SU-DHL-6 (cell line): ENCODE data around the gene TMEM87B.

ENCODE experiments used
- H2AFZ ChIP-seq: fragments of 200-600 bp; sonication (generic); 2 replicates; pipeline ENCODE4 v1.6.1; 2014; ENCODE audit warnings: low read depth, mild to moderate bottlenecking, moderate library complexity, mixed read lengths, antibody characterized with exemption, low read length; ENCODE audit not compliant: severe bottlenecking
- H3F3A ChIP-seq: fragments of 200-600 bp; shearing (Covaris generic); 2 replicates; pipeline ENCODE4 v1.6.0; 2016; ENCODE audit warnings: antibody characterized with exemption, mild to moderate bottlenecking; ENCODE audit not compliant: insufficient read depth
- H3K27ac ChIP-seq: fragments of 200-600 bp; sonication (generic); 2 replicates; pipeline ENCODE4 v1.5.1; 2016; ENCODE audit warnings: low read depth, mild to moderate bottlenecking, low read length, moderate library complexity, mixed read lengths
- H3K27me3 ChIP-seq: fragments of 200-600 bp; sonication (generic), shearing (Covaris generic); 2 replicates; pipeline ENCODE4 v1.6.0; 2014; ENCODE audit warnings: mild to moderate bottlenecking, low read length
- H3K36me3 ChIP-seq: fragments of 200-600 bp; sonication (generic); 2 replicates; pipeline ENCODE4 v1.6.1; 2014; ENCODE audit warnings: mild to moderate bottlenecking, low read length, mixed read lengths
- H3K4me2 ChIP-seq: fragments of 300-600, 200-600 bp; shearing (Covaris generic), sonication (generic); 2 replicates; pipeline ENCODE4 v1.6.0; 2014; ENCODE audit warnings: low read length, low read depth, mild to moderate bottlenecking; ENCODE audit not compliant: poor library complexity, severe bottlenecking
- H3K4me3 ChIP-seq: fragments of 200-600 bp; sonication (generic); 2 replicates; pipeline ENCODE4 v1.5.1; 2014; ENCODE audit warnings: antibody characterized with exemption, low read length, mild to moderate bottlenecking, mixed read lengths; ENCODE audit not compliant: insufficient read depth, poor library complexity, severe bottlenecking
- H3K79me2 ChIP-seq: fragments of 200-600 bp; sonication (generic); 2 replicates; pipeline ENCODE4 v1.6.1; 2014; ENCODE audit warnings: mild to moderate bottlenecking, low read length, moderate library complexity; ENCODE audit not compliant: insufficient read depth
- H3K9ac ChIP-seq: fragments of 200-600 bp; sonication (generic); 2 replicates; pipeline ENCODE4 v1.7.0; 2014; ENCODE audit warnings: mild to moderate bottlenecking, low read length
- H3K9me2 ChIP-seq: fragments of 200-600 bp; sonication (generic); replicated peaks from 2 replicates; pipeline ENCODE4 v1.6.1; 2014; ENCODE audit warnings: low read length; ENCODE audit not compliant: insufficient read depth
- H3K9me3 ChIP-seq: fragments of 200-600 bp; sonication (generic); 2 replicates; pipeline ENCODE4 v1.6.1; 2014; ENCODE audit warnings: low read length, mixed read lengths; ENCODE audit not compliant: insufficient read depth
- H4K20me1 ChIP-seq: fragments of 200-600 bp; sonication (generic); 2 replicates; pipeline ENCODE4 v1.6.1; 2014; ENCODE audit warnings: low read depth, mild to moderate bottlenecking, antibody characterized with exemption, low read length, moderate library complexity, mixed read lengths
- CTCF ChIP-seq: fragments of 200-600 bp; sonication (generic); IDR thresholded peaks from one replicate; pipeline ENCODE4 v1.5.1; 2017; ENCODE audit warnings: antibody characterized with exemption, mild to moderate bottlenecking, low read length, moderate library complexity; ENCODE audit not compliant: insufficient read depth, poor library complexity, severe bottlenecking
- EZH2phosphoT487 ChIP-seq: fragments of 200-600 bp; sonication (generic), shearing (Covaris generic); conservative IDR thresholded peaks from 2 replicates; pipeline ENCODE4 v1.6.1; 2018; ENCODE audit warnings: mild to moderate bottlenecking, antibody characterized with exemption, low read length, moderate library complexity, mixed read lengths

The TMEM87B gene

GRCh38 chr2:112032224-112032586 is 22.9 kb upstream of the TMEM87B start:
- Histone ChIP-seq H3F3A (no peaks in the 10 kb centered on the region), H3K27ac (no peak overlapping the region), H3K36me3 (no peaks in the 10 kb centered on the region), H3K9me3 (no peaks in the 10 kb centered on the region), H3K79me2 (no peaks in the 10 kb centered on the region), H2AFZ (no peak overlapping the region), H3K4me3 (no peak overlapping the region), H3K9me2 (no peaks in the 10 kb centered on the region), H4K20me1 (no peaks in the 10 kb centered on the region), H3K27me3 (no peaks in the 10 kb centered on the region), H3K9ac (no peak overlapping the region), H3K4me2 (no peak overlapping the region)
- TF ChIP-seq EZH2phosphoT487 = no peak
- no peak for TF ChIP-seq CTCF

DNA sequence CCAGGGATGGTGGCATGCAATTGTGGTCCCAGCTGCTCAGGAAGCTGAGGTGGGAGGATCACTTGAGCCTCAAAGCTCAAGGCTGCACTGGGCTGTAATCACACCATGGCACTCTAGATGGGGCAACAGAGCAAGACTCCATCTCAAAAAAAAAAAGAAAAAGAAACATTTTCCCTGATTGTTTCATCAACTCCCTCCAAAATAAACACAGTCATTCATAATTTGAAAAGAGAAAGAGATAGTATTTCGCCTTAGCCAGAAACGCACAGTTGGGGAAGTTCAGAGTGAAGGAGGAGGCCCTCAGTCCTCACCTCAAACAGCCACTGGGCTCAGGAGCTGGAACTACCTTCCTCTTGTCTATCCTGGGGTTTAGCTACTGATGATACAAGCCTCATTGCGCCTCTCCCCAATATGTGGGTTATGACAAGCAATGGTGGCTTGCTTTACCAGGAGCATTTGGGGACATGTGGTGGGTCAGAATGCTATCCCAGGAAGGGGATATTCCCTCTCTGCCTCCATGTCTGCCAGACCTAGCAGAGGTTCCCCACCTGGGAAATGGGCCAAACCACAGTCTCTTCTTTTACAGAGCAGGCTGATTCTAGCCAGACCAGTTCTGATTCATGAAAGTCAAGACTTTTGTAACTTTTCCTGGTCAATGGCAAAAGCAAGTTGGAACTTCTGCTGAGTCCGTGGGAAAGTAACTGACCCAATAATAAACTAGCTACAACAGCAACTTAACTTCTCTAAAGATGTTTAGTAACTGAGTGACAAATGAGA is 22.2 kb upstream of the TMEM87B start:
- Histone ChIP-seq H3K79me2 (no peaks in the 10 kb centered on the region), H2AFZ (no peak overlapping the region), H3K9me2 (no peaks in the 10 kb centered on the region), H3K27me3 (no peaks in the 10 kb centered on the region), H3K4me3 (no peak overlapping the region), H3K9me3 (no peaks in the 10 kb centered on the region), H3K9ac (no peak overlapping the region), H3F3A (no peaks in the 10 kb centered on the region), H3K27ac (no peak overlapping the region), H4K20me1 (no peaks in the 10 kb centered on the region), H3K36me3 (no peaks in the 10 kb centered on the region), H3K4me2 (no peak overlapping the region)
- TF ChIP-seq CTCF (no peak), EZH2phosphoT487 (no peak)

GRCh38 chr2:112033600-112033999 is 21.5 kb upstream of the TMEM87B start:
- H3K9me3 ChIP-seq = no peaks in the 10 kb centered on the region
- no peak overlapping the region for H2AFZ ChIP-seq
- H3K27ac ChIP-seq = no peak overlapping the region
- no peaks in the 10 kb centered on the region for H3K27me3 ChIP-seq
- H3K9me2 ChIP-seq = no peaks in the 10 kb centered on the region
- H4K20me1 ChIP-seq = no peaks in the 10 kb centered on the region
- no peak overlapping the region for H3K4me3 ChIP-seq
- no peaks in the 10 kb centered on the region for H3F3A ChIP-seq
- TF ChIP-seq EZH2phosphoT487 = no peak
- TF ChIP-seq CTCF = no peak
- H3K4me2 ChIP-seq = no peak overlapping the region
- H3K9ac ChIP-seq = no peak overlapping the region
- H3K36me3 ChIP-seq = no peaks in the 10 kb centered on the region
- no peaks in the 10 kb centered on the region for H3K79me2 ChIP-seq
